ENCODE measurements around the gene WDR48.

WDR48 gene

DNA sequence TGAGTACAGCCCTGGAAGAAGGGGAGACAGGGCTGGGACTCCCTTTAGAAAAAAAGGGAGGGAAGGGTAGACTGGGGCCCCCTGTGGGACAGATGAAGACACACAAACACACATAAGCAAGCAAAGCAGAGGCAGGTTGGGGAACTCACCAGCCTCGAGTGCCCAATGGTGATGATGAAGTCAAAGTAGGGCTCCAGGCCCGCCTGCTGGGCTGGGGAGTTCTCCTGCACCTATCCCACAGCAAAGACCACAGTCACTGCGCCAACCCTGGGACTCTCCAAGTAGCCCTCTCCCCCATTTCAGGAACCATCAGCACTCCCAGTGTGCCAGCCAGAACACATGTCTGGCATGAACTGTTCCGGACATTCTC lies 51.5 kb downstream of the WDR48 start:
- FAIRE-seq: no peak

DNA sequence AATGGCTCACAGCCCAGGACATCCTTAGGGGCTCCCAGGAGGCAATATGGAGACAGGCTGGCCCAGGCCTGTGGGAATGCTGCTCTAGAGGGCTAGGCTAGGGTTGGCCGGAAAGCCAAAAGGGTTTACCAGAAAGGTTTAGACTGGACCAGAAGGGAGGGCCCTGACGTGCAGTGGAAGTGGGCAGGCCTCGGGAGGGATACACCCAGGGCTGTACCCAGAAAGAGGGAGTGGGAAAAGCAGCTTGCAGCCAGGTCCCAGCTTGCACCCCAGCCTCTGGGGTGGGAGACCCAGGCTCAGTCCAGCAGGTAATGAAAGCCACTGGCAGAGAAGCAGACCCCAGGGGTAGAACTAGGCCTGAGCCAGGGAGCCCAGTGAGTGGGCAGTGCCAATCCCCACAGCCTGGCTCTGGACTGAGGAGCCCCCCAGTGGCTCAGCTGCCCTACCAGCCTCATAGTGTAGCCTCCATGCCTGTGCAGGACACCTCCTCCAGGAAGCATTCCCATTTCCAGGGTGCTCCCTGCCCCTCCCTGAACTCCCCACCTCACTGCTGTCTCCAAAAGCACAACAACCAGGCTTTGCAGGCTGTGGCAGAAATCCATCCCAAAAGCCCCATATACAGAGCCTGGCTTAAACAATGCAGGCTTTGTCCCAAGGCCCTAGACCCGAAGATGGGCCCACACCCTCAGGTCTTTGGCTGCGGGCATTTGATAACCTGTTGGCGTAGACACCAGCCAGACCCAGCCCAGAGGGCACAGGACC lies 52.2 kb downstream of the WDR48 start:
- no peak for FAIRE-seq

DNA sequence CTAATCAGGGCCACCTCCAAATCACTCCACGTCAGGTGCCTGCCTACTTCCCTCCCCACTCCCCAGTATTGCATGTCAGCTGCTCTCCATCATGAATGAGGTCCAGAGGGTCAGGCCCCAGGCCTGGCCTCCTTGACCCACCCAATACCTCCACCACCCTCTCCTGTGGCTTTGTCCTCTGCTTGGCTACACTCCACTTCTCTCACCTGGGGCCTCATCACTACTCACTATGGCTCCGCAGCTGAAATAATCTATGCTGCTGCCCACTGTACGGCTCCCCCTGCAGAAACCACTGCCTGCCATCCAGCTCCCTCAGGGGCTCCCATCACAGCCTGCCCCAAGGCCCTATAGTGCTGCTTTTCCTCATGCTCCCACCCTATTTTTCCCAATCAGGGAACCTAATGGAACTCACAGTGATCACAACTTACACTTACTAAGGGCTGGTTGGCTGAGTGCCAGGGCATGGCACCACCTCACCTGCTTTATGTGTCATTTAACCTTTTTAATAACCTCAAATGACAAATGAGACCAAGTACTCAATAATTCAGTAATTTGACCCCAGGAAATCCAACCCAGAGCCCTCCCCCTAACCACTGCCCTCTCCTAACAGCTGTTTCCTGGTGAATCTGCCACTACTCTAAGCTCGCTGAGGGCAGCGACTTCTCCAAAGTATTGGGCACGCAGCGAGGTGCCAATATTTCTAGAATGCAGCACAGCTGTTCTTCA lies 53.3 kb downstream of the WDR48 start:
- FAIRE-seq: no peak

DNA sequence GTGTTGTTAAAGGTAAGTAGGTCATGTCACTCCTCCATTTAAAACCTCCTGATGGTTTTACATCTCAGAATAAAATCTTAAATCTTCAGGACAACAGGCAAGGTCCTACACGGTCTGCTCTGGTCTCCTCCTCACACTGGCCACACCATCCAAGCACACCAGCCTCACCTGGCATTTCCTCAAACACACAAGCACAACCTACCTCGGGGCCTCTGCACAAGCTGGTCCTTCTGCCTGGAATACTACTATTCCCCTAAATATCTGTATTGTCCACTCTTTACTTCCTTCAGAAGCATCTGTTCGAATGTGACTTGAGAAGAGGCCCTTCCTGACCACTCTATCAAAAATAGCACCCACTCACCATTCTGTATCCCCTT lies 53.9 kb downstream of the WDR48 start:
- no peak for FAIRE-seq

DNA sequence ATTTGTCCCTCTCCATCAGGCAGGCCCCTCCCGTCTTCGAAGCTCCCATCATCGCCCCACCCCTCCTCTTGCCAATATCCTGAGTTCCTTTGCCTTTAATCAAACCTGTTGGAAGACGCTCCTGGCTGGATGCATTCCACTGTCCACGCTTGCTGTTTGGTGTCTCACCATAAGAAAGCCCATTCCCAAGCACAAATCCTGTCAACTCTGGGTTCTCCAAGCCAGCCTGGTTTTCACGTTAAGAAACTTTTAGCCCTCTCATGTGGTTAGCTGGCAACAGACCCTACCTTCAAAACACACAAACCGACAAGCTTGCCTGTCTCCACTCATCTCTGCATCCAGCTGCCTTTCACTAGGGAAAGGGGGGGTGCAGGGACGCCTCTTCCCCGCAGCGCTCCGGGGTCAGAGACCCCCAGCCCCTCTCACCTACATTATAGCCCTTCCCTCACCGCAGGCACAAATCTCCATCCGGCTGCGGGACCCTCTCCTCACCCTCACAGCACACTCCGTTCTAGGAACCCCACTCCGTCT lies 54.5 kb downstream of the WDR48 start:
- FAIRE-seq: no peak

DNA sequence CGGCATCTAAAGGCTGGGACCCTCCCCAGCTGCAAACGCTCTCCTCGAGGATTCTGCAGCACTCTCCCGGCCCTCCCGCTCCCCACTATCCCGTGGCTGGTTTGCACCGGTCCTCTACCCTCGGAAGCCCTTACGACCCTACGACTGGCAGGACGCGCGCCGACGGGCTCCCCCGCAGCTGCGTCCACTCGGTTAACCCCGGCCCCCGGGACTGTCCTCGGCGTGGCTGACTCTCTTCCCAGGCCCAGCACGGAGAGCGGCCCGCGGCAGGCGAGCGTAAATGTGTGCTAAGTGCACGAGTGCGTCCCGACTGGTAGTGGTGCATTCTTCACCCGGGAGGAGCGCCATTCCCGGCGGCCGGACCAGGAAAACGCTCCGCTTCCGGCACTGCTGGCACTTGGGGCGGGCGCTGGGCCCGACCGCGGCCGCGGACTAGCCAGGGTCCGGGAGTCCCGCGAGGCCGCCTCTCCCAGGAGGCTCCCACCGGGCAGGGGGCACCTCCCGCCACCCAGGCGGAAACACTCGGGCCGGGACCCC lies 55.1 kb downstream of the WDR48 start:
- FAIRE-seq: no peak

DNA sequence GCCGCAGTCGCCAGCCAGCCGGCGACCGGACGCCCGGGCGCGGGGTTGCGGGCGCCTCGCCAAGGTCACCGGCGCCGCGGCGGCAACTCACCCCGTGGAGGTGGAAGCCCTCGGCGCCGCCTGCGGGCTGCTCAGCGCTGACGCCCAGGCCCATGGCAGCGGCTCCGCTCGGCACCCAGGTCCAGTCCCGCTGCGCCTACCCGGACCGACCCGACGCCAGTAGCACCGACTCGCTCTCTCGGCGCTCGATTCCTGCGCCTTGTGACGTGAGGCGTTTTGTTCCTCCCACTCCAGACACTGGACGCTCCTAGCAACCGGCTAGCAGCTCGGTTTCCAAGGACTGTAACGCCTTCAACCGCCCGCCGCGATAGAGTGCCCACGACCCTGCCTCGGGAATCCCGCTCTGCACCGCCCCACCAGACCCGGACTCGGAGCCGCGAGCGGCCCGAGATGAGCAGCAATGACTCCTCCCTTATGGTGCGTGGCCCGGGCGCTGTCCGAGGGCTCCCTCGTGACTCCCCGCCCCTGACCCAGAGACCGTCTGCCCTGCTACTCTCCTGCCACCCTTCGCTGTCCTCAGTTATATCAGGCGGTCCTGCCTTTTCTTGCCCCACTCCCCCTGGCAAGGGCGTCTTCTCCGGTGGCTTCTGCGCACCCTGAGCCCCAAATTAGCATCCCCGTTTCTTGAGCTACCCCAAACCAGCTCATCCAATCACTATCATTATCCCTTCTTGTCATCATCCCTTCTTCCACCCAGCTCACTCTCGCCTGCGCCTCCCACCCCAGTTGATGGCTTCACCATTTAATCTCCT lies 55.8 kb downstream of the WDR48 start, which contains the start of the genes GORASP1 and TTC21A:
TSS of gene GORASP1 (minus strand) at position 240 of the 812 bp plus-strand sequence. CDS start at position 154, 86 bp downstream.
TSS of gene TTC21A (plus strand) at position 293 of the 812 bp plus-strand sequence. CDS start at position 451, 158 bp downstream.
- no peak for FAIRE-seq

DNA sequence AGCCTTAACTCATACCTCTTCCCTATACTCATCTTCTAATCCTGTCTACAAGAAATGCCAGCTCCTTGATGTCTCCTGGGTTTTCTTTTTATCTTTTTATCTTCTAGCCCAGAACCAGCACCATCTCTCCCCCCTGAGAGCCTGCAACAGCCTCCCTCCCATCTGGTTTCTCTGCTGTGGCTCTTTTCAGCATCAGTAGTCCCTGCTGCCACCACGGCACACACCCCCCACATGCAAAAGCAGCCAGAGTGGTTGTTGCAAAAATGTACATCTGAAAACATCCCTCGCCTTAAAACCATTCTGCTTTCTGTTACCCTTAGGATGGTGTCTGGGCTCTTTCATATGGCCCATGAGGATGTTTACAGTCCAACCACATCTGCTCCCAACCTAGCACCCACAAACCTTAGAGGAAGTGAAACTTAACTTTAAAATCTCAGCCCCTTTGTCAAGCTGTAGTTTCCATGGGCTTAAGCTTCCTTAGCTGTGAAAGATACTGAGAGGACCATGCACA lies 56.4 kb downstream of the WDR48 start:
- FAIRE-seq: no peak

DNA sequence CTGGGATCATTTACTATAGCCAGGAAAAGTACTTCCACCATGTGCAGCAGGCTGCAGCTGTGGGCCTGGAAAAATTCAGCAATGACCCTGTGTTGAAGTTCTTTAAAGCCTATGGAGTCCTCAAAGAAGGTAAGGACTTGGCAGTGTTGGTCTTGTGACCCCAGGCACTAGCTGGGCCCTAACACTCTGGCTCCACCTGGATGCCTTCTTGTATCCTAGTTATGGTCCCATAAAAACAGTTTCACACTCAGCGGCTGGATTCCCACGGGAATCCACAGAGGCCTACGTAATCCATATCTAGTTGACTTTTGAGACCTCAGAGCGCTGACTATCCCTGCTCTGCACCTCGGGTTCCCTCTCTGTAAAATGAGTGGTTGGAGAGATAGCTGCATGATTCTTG lies 57.3 kb downstream of the WDR48 start:
- no peak for FAIRE-seq

DNA sequence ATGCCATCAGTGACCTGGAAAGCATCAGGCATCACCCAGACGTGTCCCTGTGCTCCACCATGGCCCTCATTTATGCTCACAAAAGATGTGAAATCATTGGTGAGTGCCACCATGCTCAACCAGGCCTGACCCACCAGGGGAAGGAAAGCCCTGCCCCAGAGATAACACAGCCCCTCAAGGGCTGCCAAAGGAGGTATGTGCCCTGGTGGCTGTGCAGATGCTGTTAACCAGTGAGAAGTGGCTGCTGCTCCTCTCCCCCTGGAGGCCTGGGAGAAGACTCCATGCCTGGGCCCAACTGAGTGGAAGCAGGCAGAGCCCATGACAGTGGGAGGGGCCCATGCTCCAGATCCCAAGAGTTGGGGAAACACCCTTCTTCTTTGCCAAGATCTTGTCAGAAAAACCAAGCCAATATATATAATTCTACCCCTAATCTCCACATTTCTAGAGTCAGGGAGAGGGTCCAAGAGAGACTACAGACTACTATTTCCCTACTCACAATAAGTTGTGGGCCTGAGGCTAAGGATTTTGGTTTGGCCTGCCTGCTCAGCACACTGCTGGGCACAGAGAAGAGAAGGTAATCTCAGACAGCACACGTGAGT lies 58.3 kb downstream of the WDR48 start:
- FAIRE-seq: no peak

DNA sequence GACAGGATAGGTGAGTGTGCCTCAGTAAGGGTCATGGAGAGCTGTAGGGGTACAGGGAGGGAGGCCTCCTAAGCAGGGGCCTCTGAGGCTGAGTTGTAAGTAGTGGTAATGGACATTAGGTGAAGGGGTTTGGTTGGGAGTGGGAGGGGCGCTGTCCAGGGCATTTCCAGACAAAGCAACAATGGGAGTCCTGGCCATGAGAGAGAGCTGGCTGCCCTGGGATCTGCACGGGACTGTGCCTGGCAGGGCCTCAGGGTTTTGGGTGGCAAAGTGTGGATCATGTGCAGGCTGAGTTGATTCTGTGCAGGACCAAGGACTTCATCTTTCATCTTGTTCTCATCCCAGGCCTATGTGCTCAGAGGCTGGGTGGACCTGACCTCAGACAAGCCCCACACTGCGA lies 60.3 kb downstream of the WDR48 start:
- FAIRE-seq: no peak

DNA sequence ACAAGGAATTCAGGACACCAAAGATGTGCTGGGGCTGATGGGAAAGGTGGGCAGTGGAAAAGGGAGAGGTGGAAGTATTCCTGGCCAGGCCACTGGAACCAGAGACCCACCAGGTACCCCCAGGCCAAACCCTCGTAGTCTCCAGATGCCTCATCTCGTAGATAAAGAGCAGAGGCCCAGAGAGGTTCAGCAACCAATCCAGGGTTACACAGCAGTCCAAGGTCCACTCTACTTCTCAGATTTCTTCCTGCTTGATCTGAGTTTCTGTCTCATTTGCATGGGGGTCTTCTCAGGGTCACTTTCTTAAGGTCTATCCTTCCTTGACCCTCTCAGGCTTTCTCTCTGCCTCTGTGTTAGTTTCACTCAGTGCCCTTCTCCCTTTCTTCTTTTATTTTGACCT lies 60.7 kb downstream of the WDR48 start:
- no peak for FAIRE-seq

DNA sequence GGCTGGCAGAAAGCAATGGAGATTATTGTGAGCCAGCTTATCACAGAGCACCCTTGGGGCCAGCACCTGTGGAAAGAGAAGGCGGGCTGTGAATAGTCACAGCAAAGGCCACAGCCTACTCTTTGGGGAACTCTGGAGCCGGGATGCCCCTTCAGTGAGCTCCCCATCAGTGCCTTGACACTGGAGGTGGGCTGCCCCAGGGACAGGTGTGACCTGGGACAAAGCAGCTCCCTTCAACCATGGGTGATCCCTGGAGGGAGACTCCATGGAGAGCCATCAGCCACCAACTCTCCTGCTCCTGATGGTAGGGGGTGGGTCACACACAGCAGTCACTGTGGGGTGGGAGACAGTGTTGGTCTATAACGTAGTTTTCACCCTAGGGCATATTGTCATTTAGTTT lies 61.5 kb downstream of the WDR48 start:
- no peak for FAIRE-seq

DNA sequence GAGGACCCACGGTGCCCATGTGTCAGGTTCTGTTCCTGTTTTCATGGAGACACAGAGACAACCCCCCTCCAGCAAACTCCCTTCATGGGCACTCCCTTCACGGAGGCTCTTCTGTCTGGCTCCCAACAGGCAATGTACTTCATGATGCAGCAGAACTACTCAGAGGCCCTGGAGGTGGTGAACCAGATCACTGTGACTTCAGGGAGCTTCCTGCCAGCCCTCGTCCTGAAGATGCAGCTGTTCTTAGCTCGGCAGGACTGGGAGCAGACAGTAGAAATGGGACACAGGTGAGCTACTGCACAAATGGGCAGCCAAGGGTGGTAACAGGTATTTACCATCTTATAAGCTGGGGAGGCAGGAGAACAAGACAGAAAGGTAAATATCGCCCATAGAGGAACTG lies 62.6 kb downstream of the WDR48 start:
- FAIRE-seq: no peak

DNA sequence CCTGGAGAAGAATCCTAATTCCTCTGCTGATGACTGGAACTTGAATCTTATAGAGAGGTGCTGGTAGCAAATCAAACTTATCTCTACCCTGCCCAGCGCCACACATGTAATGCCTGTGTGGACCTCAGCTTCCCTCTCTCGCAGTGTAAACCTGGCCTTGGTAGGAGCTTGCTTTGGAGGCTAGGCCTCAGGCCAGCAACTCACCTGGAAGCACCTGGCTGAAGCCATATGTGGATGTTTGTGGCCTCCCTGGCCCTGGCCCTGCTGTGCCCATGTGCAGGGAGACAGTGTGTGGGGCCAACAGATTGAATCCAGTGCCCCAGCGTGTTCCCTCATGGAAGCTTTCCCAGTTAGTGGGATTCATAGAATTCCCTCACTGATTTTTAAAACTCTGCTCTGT lies 64.1 kb downstream of the WDR48 start:
- FAIRE-seq: no peak

DNA sequence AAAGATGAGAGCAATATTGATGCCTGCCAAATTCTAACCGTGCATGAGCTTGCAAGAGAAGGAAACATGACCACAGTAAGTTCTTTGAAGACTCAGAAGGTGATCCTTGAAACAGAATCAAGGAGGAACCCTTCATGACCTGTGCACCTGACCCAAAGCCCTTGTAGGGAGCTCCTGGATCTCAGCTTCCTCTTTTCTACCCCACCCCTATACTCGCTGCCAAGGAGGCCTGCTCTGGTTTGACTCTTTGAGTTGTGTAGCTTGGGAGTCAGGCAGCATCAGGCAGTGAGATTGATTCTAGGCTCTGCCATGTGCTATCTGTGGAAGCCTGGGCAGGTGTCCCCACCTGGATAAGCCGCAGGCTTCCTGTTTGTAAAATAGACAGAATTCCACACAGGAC lies 66.3 kb downstream of the WDR48 start:
- no peak for FAIRE-seq

DNA sequence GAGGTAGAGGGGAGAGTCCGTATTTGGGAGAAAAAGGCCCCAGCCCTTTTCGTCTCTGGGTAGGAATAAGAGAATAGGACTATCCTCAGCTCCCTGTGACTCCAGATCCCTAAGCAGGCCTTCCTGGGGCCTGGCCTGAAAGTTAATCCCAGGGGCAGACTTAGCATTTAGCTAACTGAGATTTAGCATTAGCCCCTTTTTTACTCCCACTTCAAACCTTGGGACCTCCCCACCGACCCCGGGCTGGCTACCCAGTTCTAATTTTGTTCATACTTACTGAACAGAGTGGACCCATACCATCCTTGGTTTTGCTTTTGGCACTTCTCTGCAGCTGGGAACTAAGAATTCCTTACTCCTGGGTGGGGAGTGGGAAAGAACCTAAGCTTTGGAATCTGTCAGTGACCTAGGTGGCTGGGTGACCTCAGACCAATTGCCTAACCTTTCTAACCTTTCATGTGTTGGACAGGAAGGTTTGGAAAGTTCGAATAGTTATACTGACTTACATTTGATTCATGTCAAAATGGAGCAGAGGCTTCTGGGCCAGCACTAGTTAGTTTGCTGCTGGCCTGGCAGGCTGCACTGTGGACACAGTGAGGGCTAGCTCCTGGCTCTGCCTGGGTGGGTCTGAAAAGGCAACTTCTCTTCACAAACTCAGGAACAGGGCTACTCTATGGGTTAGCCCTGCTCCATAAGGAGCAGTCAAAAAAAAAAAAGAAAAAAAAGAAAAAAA lies 67.3 kb downstream of the WDR48 start:
- FAIRE-seq: no peak

DNA sequence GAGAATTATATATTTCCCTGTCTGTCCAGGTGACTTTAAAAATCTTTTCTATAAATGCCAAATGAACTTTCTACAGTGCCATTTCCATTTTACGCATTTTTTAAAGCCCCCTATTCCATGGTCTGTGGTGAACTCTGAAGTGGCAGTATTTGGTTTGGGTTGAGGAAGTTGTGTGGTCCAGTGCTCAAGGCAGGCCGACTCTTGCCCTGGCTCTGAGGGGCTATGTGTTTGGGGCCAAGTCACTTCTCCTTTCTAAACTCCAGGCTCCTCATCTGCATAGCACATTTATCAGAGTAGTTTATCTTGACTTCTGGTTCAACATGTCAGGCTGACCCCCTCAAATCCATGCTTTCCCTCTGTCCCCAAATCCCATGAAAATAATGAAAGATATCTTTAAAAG lies 69.8 kb downstream of the WDR48 start:
- no peak for FAIRE-seq

DNA sequence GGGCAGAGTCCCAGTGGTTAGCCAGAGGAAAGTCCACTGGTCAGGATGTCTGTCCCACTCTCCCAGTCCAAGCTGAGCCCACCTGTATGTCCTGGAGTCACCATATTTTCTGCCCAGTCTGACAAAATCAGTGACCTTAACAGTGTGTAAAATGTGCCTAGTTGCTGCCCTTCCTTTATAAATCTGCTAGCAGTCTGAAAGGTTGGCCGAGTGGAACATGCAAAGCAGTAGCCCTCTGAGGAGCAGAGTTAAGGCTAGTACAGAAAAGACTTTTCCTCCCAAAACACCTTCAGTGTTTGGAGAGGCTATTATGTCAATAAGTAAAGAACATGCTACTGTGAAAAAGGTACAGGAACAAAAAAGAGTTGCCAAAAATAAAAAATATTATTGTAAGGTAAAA lies 71.0 kb downstream of the WDR48 start:
- FAIRE-seq: no peak

DNA sequence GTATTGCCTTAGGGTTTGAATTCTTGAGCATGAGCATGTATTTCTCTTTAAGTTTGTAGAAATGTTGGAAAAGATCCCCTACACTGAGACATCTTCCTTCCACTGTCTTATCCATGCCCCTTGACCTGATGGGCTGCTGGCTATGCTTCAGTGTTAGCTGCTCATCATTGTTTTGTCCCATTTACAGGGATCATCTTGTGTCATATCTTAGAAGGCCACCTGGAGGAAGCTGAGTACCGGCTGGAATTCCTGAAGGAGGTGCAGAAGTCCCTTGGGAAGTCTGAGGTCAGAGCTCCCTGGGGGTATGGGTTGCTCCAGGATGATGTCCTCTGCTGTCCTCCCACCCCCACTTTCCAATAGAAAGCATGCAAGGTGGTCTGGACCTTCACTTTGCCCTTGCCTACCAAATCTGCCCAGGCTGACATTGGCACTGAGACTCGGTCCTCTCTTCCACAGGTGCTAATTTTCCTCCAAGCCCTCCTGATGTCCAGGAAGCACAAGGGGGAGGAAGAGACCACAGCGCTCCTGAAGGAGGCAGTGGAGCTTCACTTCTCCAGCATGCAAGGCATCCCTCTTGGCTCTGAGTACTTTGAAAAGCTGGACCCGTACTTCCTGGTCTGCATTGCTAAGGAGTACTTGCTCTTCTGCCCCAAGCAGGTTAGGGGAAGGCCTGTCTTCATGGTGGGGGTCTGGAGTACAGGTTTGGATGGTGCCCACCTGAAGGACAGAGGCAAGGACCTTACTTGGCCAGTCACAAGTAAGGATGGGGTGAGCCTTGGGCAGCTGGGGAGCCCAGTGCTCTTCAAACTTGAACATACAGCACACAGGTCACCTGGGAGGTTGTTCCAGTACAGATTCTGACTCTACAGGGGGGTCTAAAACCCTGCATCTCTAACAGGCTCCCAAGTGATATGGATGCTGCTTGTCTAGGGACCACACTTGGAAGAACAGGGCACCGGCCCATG lies 73.3 kb downstream of the WDR48 start:
- no peak for FAIRE-seq

Measured in TTC549 (cell line).